Calu3 (cell line): Measurements from ENCODE around the gene SRP9. TPM values are rescaled to one million over a fixed set of nuclear protein-coding genes. Genes with fewer than 3 reads are reported as not detected.
"Not testable (repeated sequence)": the region's sequence is repeated elsewhere in the genome, so short reads cannot be mapped to it uniquely, and the experiment has no call there.

Experiments
- BruUV-seq: library from RNA; stranded (reverse); fragments of 400-500 nt; replicated peaks from 2 replicates; lab custom pipeline; 2021; lab: Mats Ljungman, UMichigan
- CTCF ChIA-PET: fragments of 300-600 bp; sonication (Branson Sonifier 250); formaldehyde crosslinking; loops from one replicate; lab custom pipeline; 2022; ENCODE audit warnings: antibody characterized with exemption; lab: Charles Lee
- DNase-seq: peaks from one replicate; pipeline ENCODE4 v3.0.0; 2022
- H3K27ac Mint-ChIP-seq: one replicate; pipeline ENCODE4 v1.8.0; 2022; ENCODE audit warnings: mixed read lengths; ENCODE audit not compliant: unreplicated experiment
- H3K27me3 Mint-ChIP-seq: one replicate; pipeline ENCODE4 v1.8.0; 2022; ENCODE audit warnings: mixed read lengths; ENCODE audit not compliant: unreplicated experiment
- H3K36me3 Mint-ChIP-seq: one replicate; pipeline ENCODE4 v1.8.0; 2022; ENCODE audit warnings: mild to moderate bottlenecking, moderate library complexity, mixed read lengths; ENCODE audit not compliant: insufficient read depth, unreplicated experiment
- H3K4me1 Mint-ChIP-seq: one replicate; pipeline ENCODE4 v1.8.0; 2022; ENCODE audit warnings: mild to moderate bottlenecking, low read depth, mixed read lengths; ENCODE audit not compliant: unreplicated experiment
- H3K4me3 Mint-ChIP-seq: one replicate; pipeline ENCODE4 v1.8.0; 2022; ENCODE audit warnings: mild to moderate bottlenecking, low read depth, moderate library complexity, mixed read lengths; ENCODE audit not compliant: unreplicated experiment
- H3K9me3 Mint-ChIP-seq: one replicate; pipeline ENCODE4 v1.8.0; 2022; ENCODE audit warnings: low read depth, mixed read lengths; ENCODE audit not compliant: unreplicated experiment
- CTCF ChIP-seq: fragments of 200-600 bp; IDR thresholded peaks from one replicate; pipeline ENCODE4 v1.8.0; 2022; ENCODE audit warnings: antibody characterized with exemption; ENCODE audit not compliant: unreplicated experiment
- intact Hi-C: fragments of 100-400 bp; cut with micrococcal nuclease; formaldehyde crosslinking; loops from one replicate; pipeline ENCODE4 v1.10.0; 2022; ENCODE audit not compliant: unreplicated experiment
- total RNA-seq: library from RNA; stranded (reverse); gene quantifications from 2 replicates; pipeline ENCODE4 v1.2.3, GENCODE V29; 2022

The SRP9 gene
- total RNA-seq, 1 experiment from 2014 or later = 312 TPM

DNA sequence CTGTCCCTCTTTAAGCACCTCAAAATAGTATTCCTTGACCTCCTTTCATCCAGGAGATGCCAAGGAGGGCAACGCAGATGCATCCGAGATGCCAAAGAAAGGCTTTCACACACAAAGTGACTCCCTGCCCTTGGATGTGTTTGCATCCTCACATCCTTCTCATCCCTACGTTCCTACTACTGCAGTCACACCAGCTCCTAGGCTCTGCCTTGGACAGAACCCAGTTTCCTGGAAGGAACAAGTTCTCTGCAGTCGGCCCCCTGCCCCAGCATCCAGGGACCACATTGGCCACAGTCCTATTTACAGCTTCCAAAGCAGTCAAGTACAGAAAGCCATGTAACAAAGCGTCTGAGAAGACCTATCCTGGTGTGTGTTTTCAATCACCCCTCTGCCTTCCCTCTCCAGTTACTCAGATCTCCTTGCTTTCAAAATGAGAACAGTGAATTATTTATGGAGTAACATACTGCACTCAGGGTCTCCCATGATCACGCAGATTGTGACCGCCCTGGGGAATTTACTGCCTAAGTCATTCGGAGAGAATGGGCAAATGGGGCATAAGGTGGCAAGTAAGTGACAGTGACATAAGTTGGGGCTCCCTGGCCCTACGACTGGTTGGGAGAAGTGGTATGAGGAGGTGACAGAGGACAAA is 21.8 kb upstream of the SRP9 start:
- TF ChIP-seq CTCF = no peak
- no peaks in the 10 kb centered on the region for H3K9me3 Mint-ChIP-seq
- H3K36me3 Mint-ChIP-seq = no peaks in the 10 kb centered on the region
- H3K27me3 Mint-ChIP-seq = no peaks in the 10 kb centered on the region
- no peak overlapping the region for H3K4me3 Mint-ChIP-seq
- CTCF ChIA-PET = interaction anchor here (0.7 to 2.2 kb wide), 2 partner anchors 9 to 39 kb away, joined by 3 to 12 read pairs; no protein-coding TSS in a partner anchor
- DNase-seq = no peak
- intact Hi-C loops = no loop called here
- no TSS peak for BruUV-seq
- peaks cover 15% of the 10 kb centered on the region for H3K4me1 Mint-ChIP-seq
- H3K27ac Mint-ChIP-seq = no peak overlapping the region

GRCh38 chr1:225757927-225758656 is 19.5 kb upstream of the SRP9 start:
- BruUV-seq = no TSS peak
- intact Hi-C loops = no loop called here
- Mint-ChIP-seq H3K27me3 (no peaks in the 10 kb centered on the region), H3K9me3 (no peaks in the 10 kb centered on the region), H3K27ac (no peak overlapping the region), H3K4me1 (peaks cover 15% of the 10 kb centered on the region), H3K4me3 (no peak overlapping the region), H3K36me3 (no peaks in the 10 kb centered on the region)
- CTCF ChIA-PET = no interaction called here
- DNase-seq = no peak
- TF ChIP-seq CTCF = no peak

- H3K27ac Mint-ChIP-seq, H3K36me3 Mint-ChIP-seq, BruUV-seq, H3K9me3 Mint-ChIP-seq, H3K27me3 Mint-ChIP-seq, intact Hi-C loops, CTCF ChIA-PET, H3K4me3 Mint-ChIP-seq, DNase-seq: not testable (repeated sequence)
- H3K4me1 Mint-ChIP-seq = peaks cover 11% of the 10 kb centered on the region
Measured at GRCh38 chr1:225759972-225760371, 17.7 kb upstream of the SRP9 start.

- H3K27ac Mint-ChIP-seq = no peak overlapping the region
- H3K4me3 Mint-ChIP-seq = no peak overlapping the region
- no peak for DNase-seq
- TF ChIP-seq CTCF = no peak
- no peaks in the 10 kb centered on the region for H3K9me3 Mint-ChIP-seq
- CTCF ChIA-PET = no interaction called here
- peaks cover 6% of the 10 kb centered on the region for H3K4me1 Mint-ChIP-seq
- no peaks in the 10 kb centered on the region for H3K27me3 Mint-ChIP-seq
- no peaks in the 10 kb centered on the region for H3K36me3 Mint-ChIP-seq
- intact Hi-C loops = no loop called here
- no TSS peak for BruUV-seq
Measured at GRCh38 chr1:225760531-225760930, 17.1 kb upstream of the SRP9 start.

DNA sequence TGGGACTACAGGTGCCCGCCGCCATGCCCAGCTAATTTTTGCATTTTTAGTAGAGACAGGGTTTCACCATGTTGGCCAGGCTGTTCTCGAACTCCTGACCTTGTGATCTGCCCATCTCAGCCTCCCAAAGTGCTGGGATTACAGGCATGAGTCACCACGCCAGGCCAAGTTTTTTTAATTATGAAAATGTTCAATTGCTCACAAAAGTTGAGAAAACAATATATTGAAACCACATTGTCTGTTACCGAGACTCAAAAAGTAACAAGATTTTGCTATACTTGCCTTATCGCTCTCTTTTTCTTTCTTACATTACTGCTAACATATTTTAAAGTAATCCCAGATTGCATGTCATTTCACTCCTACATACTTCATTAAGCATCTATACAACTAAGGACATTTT is 16.2 kb upstream of the SRP9 start:
- CTCF ChIA-PET = not testable (repeated sequence)

More for the DNA sequence above, 16.2 kb upstream of the SRP9 start:
- intact Hi-C loops, DNase-seq, BruUV-seq, H3K27ac Mint-ChIP-seq, H3K27me3 Mint-ChIP-seq, H3K36me3 Mint-ChIP-seq, H3K4me3 Mint-ChIP-seq, H3K9me3 Mint-ChIP-seq, H3K4me1 Mint-ChIP-seq: not testable (repeated sequence)
